CD14-positive monocyte (primary cell): ENCODE results near the gene AGFG2. TPM values are rescaled to one million over a fixed set of nuclear protein-coding genes. Genes with fewer than 3 reads are reported as not detected.

Source experiments
- DNase-seq, 3 donors: peaks; one replicate each; pipeline ENCODE4 v3.0.0-alpha.2; 2011 to 2022
- H2AFZ ChIP-seq: 2 replicates; pipeline ENCODE4 v1.6.0; 2012; ENCODE audit warnings: mild to moderate bottlenecking, low read depth, low read length, inconsistent platforms; ENCODE audit not compliant: insufficient read depth, poor library complexity, severe bottlenecking
- H3K27ac ChIP-seq, 2 donors: 1 replicate in 1 of 2; 2 replicates in 1 of 2; pipeline ENCODE4 v1.5.1; 2012 to 2013; ENCODE audit warnings: low read length in 2 of 2, control low read depth in 1 of 2, inconsistent platforms in 1 of 2, low read depth in 1 of 2, mild to moderate bottlenecking in 1 of 2
- H3K27me3 ChIP-seq, 2 donors: one replicate each; pipeline versions ENCODE4 v1.6.0 to v1.6.1; 2011 to 2013; ENCODE audit warnings: low read length in 2 of 2; ENCODE audit not compliant: control insufficient read depth in 2 of 2, insufficient read depth in 2 of 2
- H3K36me3 ChIP-seq, 2 donors: replicated peaks in 1 of 2; 1 replicate in 1 of 2; 2 replicates in 1 of 2; pipeline versions ENCODE4 v1.5.1 to v1.6.1; 2012 to 2013; ENCODE audit warnings: low read length in 2 of 2, control low read depth in 1 of 2, inconsistent platforms in 1 of 2, mild to moderate bottlenecking in 1 of 2; ENCODE audit not compliant: insufficient read depth in 2 of 2, control insufficient read depth in 1 of 2
- H3K4me1 ChIP-seq, 2 donors: 1 replicate in 1 of 2; 2 replicates in 1 of 2; pipeline versions ENCODE4 v1.5.1 to v1.6.1; 2012 to 2013; ENCODE audit warnings: low read length in 2 of 2, control low read depth in 1 of 2, inconsistent platforms in 1 of 2, mild to moderate bottlenecking in 1 of 2, moderate library complexity in 1 of 2; ENCODE audit not compliant: insufficient read depth in 2 of 2, control insufficient read depth in 1 of 2
- H3K4me2 ChIP-seq: replicated peaks from 2 replicates; pipeline ENCODE3; 2012; ENCODE audit warnings: low read length, moderate library complexity, mild to moderate bottlenecking; ENCODE audit not compliant: poor library complexity, severe bottlenecking; ENCODE audit errors: extremely low read depth
- H3K4me3 ChIP-seq, 3 experiments: fragments of 200-600 bp in 1 of 3; sonication (generic) in 1 of 3; replicated peaks in 1 of 3; 1 replicate in 2 of 3; 2 replicates in 1 of 3; pipeline ENCODE4 v1.5.1; 2011 to 2013; ENCODE audit warnings: low read length in 3 of 3, mild to moderate bottlenecking in 3 of 3, control low read depth in 2 of 3, low read depth in 2 of 3, inconsistent platforms in 1 of 3, moderate library complexity in 1 of 3
- H3K79me2 ChIP-seq: 2 replicates; pipeline ENCODE4 v1.6.0; 2012; ENCODE audit warnings: mild to moderate bottlenecking, control low read depth, inconsistent platforms, low read length, moderate library complexity; ENCODE audit not compliant: insufficient read depth
- H3K9ac ChIP-seq: 2 replicates; pipeline ENCODE4 v1.6.0; 2017; ENCODE audit warnings: low read length, mild to moderate bottlenecking; ENCODE audit not compliant: insufficient read depth, poor library complexity, severe bottlenecking
- H3K9me3 ChIP-seq, 2 donors: replicated peaks in 1 of 2; 1 replicate in 1 of 2; 2 replicates in 1 of 2; pipeline versions ENCODE4 v1.5.1 to v1.6.1; 2012 to 2013; ENCODE audit warnings: low read length in 2 of 2, control low read depth in 1 of 2; ENCODE audit not compliant: control insufficient read depth in 1 of 2, insufficient read depth in 1 of 2
- H4K20me1 ChIP-seq: 2 replicates; pipeline ENCODE4 v1.6.0; 2012; ENCODE audit warnings: mild to moderate bottlenecking, low read length, control low read depth, moderate library complexity; ENCODE audit not compliant: insufficient read depth
- H3K27ac Mint-ChIP-seq, 7 donors: one replicate each; pipeline ENCODE4 v1.8.0; 2020; ENCODE audit warnings: mild to moderate bottlenecking in 7 of 7, mixed read lengths in 7 of 7, moderate library complexity in 6 of 7, inconsistent platforms in 2 of 7
- H3K27me3 Mint-ChIP-seq, 3 donors: one replicate each; pipeline ENCODE4 v1.8.0; 2021 to 2022; ENCODE audit warnings: low read depth in 3 of 3, mild to moderate bottlenecking in 3 of 3, mixed read lengths in 3 of 3, moderate library complexity in 3 of 3, inconsistent platforms in 1 of 3
- H3K36me3 Mint-ChIP-seq, 2 donors: one replicate each; pipeline ENCODE4 v1.8.0; 2020; ENCODE audit warnings: mixed read lengths in 2 of 2, inconsistent platforms in 1 of 2, mild to moderate bottlenecking in 1 of 2
- H3K4me1 Mint-ChIP-seq: one replicate; pipeline ENCODE4 v1.8.0; 2020; ENCODE audit warnings: mild to moderate bottlenecking, mixed read lengths
- H3K4me3 Mint-ChIP-seq, 2 donors: one replicate each; pipeline ENCODE4 v1.8.0; 2020; ENCODE audit warnings: mild to moderate bottlenecking in 2 of 2, mixed read lengths in 2 of 2, moderate library complexity in 1 of 2
- H3K9me3 Mint-ChIP-seq, 7 donors: one replicate each; pipeline ENCODE4 v1.8.0; 2020 to 2022; ENCODE audit warnings: mixed read lengths in 7 of 7, mild to moderate bottlenecking in 6 of 7, moderate library complexity in 6 of 7, inconsistent platforms in 2 of 7
- CTCF ChIP-seq: fragments of 200-600 bp; IDR thresholded peaks from one replicate; pipeline ENCODE4 v1.8.0; 2022; ENCODE audit warnings: antibody characterized with exemption, mild to moderate bottlenecking
- WGBS: methylation state at CpG from one replicate; pipeline ENCODE4 v1.1.5; 2013; ENCODE audit warnings: missing lambda C conversion rate; ENCODE audit not compliant: insufficient coverage; 5-methylcytosine and 5-hydroxymethylcytosine counted together
- intact Hi-C, 2 donors: fragments of 100-400 bp; cut with micrococcal nuclease; formaldehyde crosslinking; loops; one replicate each; pipeline versions ENCODE4 v1.15.0 to v1.15.1; 2023
- polyA plus RNA-seq, 3 donors: library from polyadenylated mRNA; depleted of rRNA in 1 of 3; unstranded in 2 of 3; stranded (reverse) in 1 of 3; fragments of 300-500 nt in 2 of 3; fragments of >200 nt in 1 of 3; fragmentation: Illumina TruSeq in 2 of 3; gene quantifications; 1 replicate in 2 of 3; 2 replicates in 1 of 3; pipeline ENCODE4 v1.2.3, GENCODE V29; 2012 to 2021

AGFG2 gene
- polyA plus RNA-seq, 3 donors = 1.3 to 1.8 (median 1.8) TPM

- H3K4me3 Mint-ChIP-seq = peak within 1 kb of the TSS; percentile 93 to 97
- peaks cover 17 to 18% of the 10 kb centered on the region in 2 donors for H3K36me3 Mint-ChIP-seq
- no peak for TF ChIP-seq CTCF
- Histone ChIP-seq H3K4me3 (peak within 1 kb of the TSS; percentile 60 to 91 (median 64)), H3K36me3 (no peaks in the 10 kb centered on the region), H3K4me2 (peak within 1 kb of the TSS; percentile 98), H3K27ac (peak within 1 kb of the TSS; percentile 66 to 95), H2AFZ (peak within 1 kb of the TSS; percentile 90), H4K20me1 (no peaks in the 10 kb centered on the region), H3K79me2 (peaks cover 4% of the 10 kb centered on the region), H3K9me3 (no peaks in the 10 kb centered on the region), H3K27me3 (no peaks in the 10 kb centered on the region), H3K4me1 (peaks cover 22 to 27% of the 10 kb centered on the region in 2 donors), H3K9ac (peak within 1 kb of the TSS; percentile 74)
- H3K4me1 Mint-ChIP-seq = peaks cover 19% of the 10 kb centered on the region
- H3K27ac Mint-ChIP-seq = peak within 1 kb of the TSS; percentile 97 to 100 (median 99)
- WGBS = under 1% methylated on average over 58 of the region's 61 CpGs
- peaks cover 2 to 10% (median 8%) of the 10 kb centered on the region in 3 donors for H3K27me3 Mint-ChIP-seq
- H3K9me3 Mint-ChIP-seq = peaks cover 0 to 3% (median 0%) of the 10 kb centered on the region in 7 donors
- DNase-seq = peak; percentile 98 to 99 (median 98)
- intact Hi-C loops = loop anchor here (1.0 to 5.0 kb wide), 5 partner anchors 25 to 275 kb away; partner anchors contain the start of genes FBXO24 (in 2 of the 2), LRCH4 (in 2 of the 2), AGFG2 (in 1 of the 2) and GNB2 (in 1 of the 2)
These were observed 73.2 kb downstream of the AGFG2 start, which contains the start of gene MOSPD3 for GRCh38 chr7:100611983-100612729. Gene MOSPD3, plus strand, starts transcription at chr7:100612540. Its CDS starts 252 bp downstream, at chr7:100612792.

DNA sequence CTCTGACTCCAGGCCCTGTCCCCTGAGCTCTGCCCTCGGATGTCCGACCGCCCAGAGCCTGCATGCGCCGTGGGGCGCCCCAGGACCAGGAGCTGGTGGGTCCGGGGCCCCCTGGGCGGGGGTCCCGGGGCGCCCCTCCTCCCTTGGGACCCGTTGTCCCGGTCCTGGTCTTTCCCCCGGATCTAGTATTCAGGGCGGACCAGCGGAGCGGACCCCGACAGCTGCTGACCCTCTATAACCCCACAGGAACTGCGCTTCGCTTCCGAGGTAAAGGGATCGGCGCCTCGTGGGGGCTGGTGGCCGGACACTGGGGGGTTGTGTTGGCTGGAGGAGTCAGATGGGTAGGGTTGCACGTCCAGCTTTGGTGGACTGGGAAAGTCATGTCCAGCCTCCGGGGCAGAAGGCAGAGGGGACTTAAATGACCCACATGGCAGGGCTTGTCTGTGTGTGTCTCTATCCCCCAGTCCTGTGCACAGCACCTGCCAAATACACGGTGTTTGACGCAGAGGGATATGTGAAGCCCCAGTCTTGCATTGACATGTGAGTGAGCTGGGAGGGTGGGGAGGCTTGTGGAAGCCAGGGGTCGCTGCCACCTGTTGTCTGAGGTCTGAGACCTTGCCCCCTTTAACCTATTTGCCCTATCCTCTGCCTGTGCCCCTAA, 73.9 kb downstream of the AGFG2 start:
- Histone ChIP-seq H3K9me3 (no peaks in the 10 kb centered on the region), H2AFZ (peak overlapping the region; percentile 90), H3K36me3 (no peaks in the 10 kb centered on the region), H3K79me2 (peaks cover 4% of the 10 kb centered on the region), H3K9ac (peak overlapping the region; percentile 74), H3K27me3 (no peaks in the 10 kb centered on the region), H3K4me1 (peaks cover 22 to 27% of the 10 kb centered on the region in 2 donors), H3K27ac (peak overlapping the region; percentile 66 to 95), H3K4me2 (peak overlapping the region; percentile 98), H3K4me3 (peak overlapping the region; percentile 60 to 91 (median 64)), H4K20me1 (no peaks in the 10 kb centered on the region)
- no peak for DNase-seq
- Mint-ChIP-seq H3K27ac (peak overlapping the region; percentile 25 to 98 (median 59)), H3K9me3 (peaks cover 0 to 3% (median 0%) of the 10 kb centered on the region in 7 donors), H3K27me3 (peaks cover 0 to 8% (median 5%) of the 10 kb centered on the region in 3 donors), H3K36me3 (peaks cover 17 to 18% of the 10 kb centered on the region in 2 donors), H3K4me1 (peaks cover 19% of the 10 kb centered on the region), H3K4me3 (peak overlapping the region; percentile 93 to 97)
- 7% methylated on average over 16 of the region's 29 CpGs for WGBS
- intact Hi-C loops = loop anchor here (1.0 to 5.0 kb wide), 5 partner anchors 26 to 274 kb away; partner anchors contain the start of genes FBXO24 (in 2 of the 2), LRCH4 (in 2 of the 2), AGFG2 (in 1 of the 2) and GNB2 (in 1 of the 2)
- TF ChIP-seq CTCF = no peak
